Endodermal cell (in vitro differentiated cells): ENCODE results near the gene LRRC45. TPM values are rescaled to one million over a fixed set of nuclear protein-coding genes. Genes with fewer than 3 reads are reported as not detected.
A peak's percentile ranks its signal among the peaks of the same experiment; 100 is the strongest.

Experiments used
- DNase-seq: peaks from one replicate; pipeline ENCODE4 v3.0.0-alpha.2; 2017
- H3K27ac ChIP-seq: 2 replicates; pipeline ENCODE4 v1.5.1; 2013; ENCODE audit warnings: mild to moderate bottlenecking, low read depth, low read length, moderate library complexity
- H3K27me3 ChIP-seq: 2 replicates; pipeline ENCODE4 v1.6.1; 2013; ENCODE audit warnings: mild to moderate bottlenecking, low read length, moderate library complexity; ENCODE audit not compliant: insufficient read depth, control insufficient read depth, poor library complexity, severe bottlenecking
- H3K36me3 ChIP-seq: 2 replicates; pipeline ENCODE4 v1.7.0; 2013; ENCODE audit warnings: mild to moderate bottlenecking, low read length, moderate library complexity; ENCODE audit not compliant: control insufficient read depth, insufficient read depth
- H3K4me1 ChIP-seq: one replicate; pipeline ENCODE4 v1.7.0; 2013; ENCODE audit warnings: low read length; ENCODE audit not compliant: control insufficient read depth, insufficient read depth
- H3K4me3 ChIP-seq: 2 replicates; pipeline ENCODE4 v1.5.1; 2013; ENCODE audit warnings: mild to moderate bottlenecking, low read length, moderate library complexity
- H3K9ac ChIP-seq: 2 replicates; pipeline ENCODE4 v1.6.1; 2013; ENCODE audit warnings: mild to moderate bottlenecking, low read length, moderate library complexity; ENCODE audit not compliant: poor library complexity, severe bottlenecking; ENCODE audit errors: extremely low read depth
- H3K9me3 ChIP-seq: 2 replicates; pipeline ENCODE4 v1.6.1; 2013; ENCODE audit warnings: mild to moderate bottlenecking, low read length, moderate library complexity; ENCODE audit not compliant: control insufficient read depth
- H3K27ac Mint-ChIP-seq: 2 replicates; pipeline ENCODE4 v1.8.0; 2020; ENCODE audit warnings: mixed read lengths
- H3K27me3 Mint-ChIP-seq: 2 replicates; pipeline ENCODE4 v1.8.0; 2021; ENCODE audit warnings: mild to moderate bottlenecking, mixed read lengths; ENCODE audit not compliant: insufficient read depth
- H3K36me3 Mint-ChIP-seq: 2 replicates; pipeline ENCODE4 v1.8.0; 2020; ENCODE audit warnings: low read depth, mixed read lengths
- H3K4me1 Mint-ChIP-seq: 2 replicates; pipeline ENCODE4 v1.8.0; 2020; ENCODE audit warnings: mixed read lengths
- H3K4me3 Mint-ChIP-seq: 2 replicates; pipeline ENCODE4 v1.8.0; 2020; ENCODE audit warnings: mild to moderate bottlenecking, moderate library complexity, mixed read lengths
- H3K9me3 Mint-ChIP-seq: 2 replicates; pipeline ENCODE4 v1.8.0; 2020; ENCODE audit warnings: mild to moderate bottlenecking, mixed read lengths
- CTCF ChIP-seq: fragments of 200-600 bp; sonication (generic); conservative IDR thresholded peaks from 2 replicates; pipeline ENCODE4 v1.5.0; 2021; ENCODE audit warnings: antibody characterized with exemption, mild to moderate bottlenecking
- WGBS, 2 experiments: methylation state at CpG; one replicate each; pipeline versions ENCODE4 v1.1.5 to v1.1.7; 2013; ENCODE audit warnings: missing lambda C conversion rate in 2 of 2, mixed read lengths in 1 of 2; ENCODE audit not compliant: insufficient coverage in 1 of 2, insufficient read length in 1 of 2; 5-methylcytosine and 5-hydroxymethylcytosine counted together
- long read RNA-seq, 4 experiments: library from polyadenylated mRNA in 2 of 4; library from RNA in 1 of 4; library from capped mRNA in 1 of 4; stranded (forward) in 3 of 4; unstranded in 1 of 4; transcript quantifications; one replicate each; pipeline ENCODE4 v2.0.0, GENCODE V29; 2020 to 2021; ENCODE audit warnings: inconsistent platforms in 1 of 4
- polyA plus RNA-seq, 2 experiments: library from polyadenylated mRNA; stranded (reverse); fragments of 50-300 nt; gene quantifications; one replicate each; pipeline ENCODE4 v1.2.3, GENCODE V29; 2013
- total RNA-seq, 2 donors: library from RNA; stranded (reverse); fragmentation: NEBNext Ultra II Directional in 1 of 2; extraction: Animal tissue kit (Norgen Biotek cat#: 25700) in 1 of 2; gene quantifications; 2 replicates in 1 of 2; 3 replicates in 1 of 2; pipeline ENCODE4 v1.2.1, GENCODE V29; 2021

The LRRC45 gene
- total RNA-seq, result 10 to 100 TPM; 35.1 to 38.9 TPM
- polyA plus RNA-seq (2013, experiment 1 of 2), result 22.3 TPM
- polyA plus RNA-seq (2013, experiment 2 of 2), result 20.1 TPM
- long read RNA-seq, experiment 1, partial matches to known transcripts, result 3 of 4 reads
- long read RNA-seq, experiment 1, other reads (novel, unspliced or antisense), result 1 of 4 reads
- long read RNA-seq, experiment 2, transcript LRRC45-201 (17 exons, 2,701 nt), result major isoform, 32 of 50 reads
- long read RNA-seq, experiment 2, partial matches to known transcripts, result 7 of 50 reads
- long read RNA-seq, experiment 2, other reads (novel, unspliced or antisense), result 11 of 50 reads
- long read RNA-seq, experiment 3, transcript LRRC45-201 (17 exons, 2,701 nt), result major isoform, 83 of 127 reads
- long read RNA-seq, experiment 3, partial matches to known transcripts, result 11 of 127 reads
- long read RNA-seq, experiment 3, other reads (novel, unspliced or antisense), result 33 of 127 reads
- long read RNA-seq, experiment 4, partial matches to known transcripts, result 0 of 3 reads
- long read RNA-seq, experiment 4, other reads (novel, unspliced or antisense), result 0 of 3 reads

- Histone ChIP-seq H3K27ac (peak within 1 kb of the TSS; percentile 72), H3K36me3 (peaks cover 7% of the 10 kb centered on the region), H3K9me3 (no peaks in the 10 kb centered on the region), H3K9ac (peak within 1 kb of the TSS; percentile 81), H3K27me3 (no peaks in the 10 kb centered on the region), H3K4me1 (peaks cover 4% of the 10 kb centered on the region), H3K4me3 (peak within 1 kb of the TSS; percentile 91)
- Mint-ChIP-seq H3K27ac (peak within 1 kb of the TSS; percentile 78), H3K4me1 (peaks cover 10% of the 10 kb centered on the region), H3K4me3 (peak within 1 kb of the TSS; percentile 76), H3K9me3 (no peaks in the 10 kb centered on the region), H3K36me3 (peaks cover 16% of the 10 kb centered on the region), H3K27me3 (no peaks in the 10 kb centered on the region)
- 0% methylated on average over 2 to 42 of the region's 42 CpGs for WGBS, 2 experiments
- TF ChIP-seq CTCF, result no peak
- DNase-seq, result peak; percentile 100
Measured at GRCh38 chr17:82022981-82023446, at the start of gene LRRC45. Gene LRRC45 (plus strand): TSS chr17:82023305. CDS start chr17:82023644, 339 bp downstream.

- Mint-ChIP-seq H3K27me3 (peaks cover 31% of the 10 kb centered on the region), H3K9me3 (peaks cover 25% of the 10 kb centered on the region), H3K4me1 (no peaks in the 10 kb centered on the region), H3K36me3 (peaks cover 1% of the 10 kb centered on the region), H3K4me3 (no peak overlapping the region), H3K27ac (no peak overlapping the region)
- Histone ChIP-seq H3K4me3 (no peak overlapping the region), H3K9me3 (peaks cover 6% of the 10 kb centered on the region), H3K27me3 (peaks cover 6% of the 10 kb centered on the region), H3K36me3 (no peaks in the 10 kb centered on the region), H3K9ac (no peak overlapping the region), H3K27ac (no peak overlapping the region), H3K4me1 (no peaks in the 10 kb centered on the region)
- no peak for TF ChIP-seq CTCF
- no peak for DNase-seq
Measured at GRCh38 chr17:81973432-81973831, 49.7 kb upstream of the LRRC45 start.

GRCh38 chr17:81976332-81977210 is 46.5 kb upstream of the LRRC45 start:
- Mint-ChIP-seq H3K9me3 (peaks cover 25% of the 10 kb centered on the region), H3K4me3 (peak overlapping the region; percentile 70), H3K27me3 (peaks cover 29% of the 10 kb centered on the region), H3K36me3 (peaks cover 15% of the 10 kb centered on the region), H3K4me1 (no peaks in the 10 kb centered on the region), H3K27ac (peak overlapping the region; percentile 87)
- Histone ChIP-seq H3K9me3 (peaks cover 6% of the 10 kb centered on the region), H3K27me3 (peaks cover 6% of the 10 kb centered on the region), H3K9ac (peak overlapping the region; percentile 92), H3K4me3 (peak overlapping the region; percentile 82), H3K4me1 (no peaks in the 10 kb centered on the region), H3K27ac (no peak overlapping the region), H3K36me3 (peaks cover 12% of the 10 kb centered on the region)
- peak; percentile 83 for DNase-seq
- WGBS, 2 experiments, result 37 to 46% methylated on average over 18 to 30 of the region's 30 CpGs
- TF ChIP-seq CTCF, result no peak
